ENCODE measurements around the gene RNF186. TPM values are rescaled to one million over a fixed set of nuclear protein-coding genes. Genes with fewer than 3 reads are reported as not detected.

The RNF186 gene
- total RNA-seq, 1 donor from 2014 or later, result not detected

GRCh38 chr1:19846338-19846737, 31.3 kb upstream of the RNF186 start:
- no peak for TF ChIP-seq CTCF (IDR thresholded peaks at IDR 0.05; ENCODE audit: insufficient read depth, low read length, poor library complexity, severe bottlenecking)
- Histone ChIP-seq H3K4me3 (ENCODE audit: low read depth, low read length) (no peak overlapping the region), H3K27me3 (ENCODE audit: control insufficient read depth, insufficient read depth, low read length) (no peaks in the 10 kb centered on the region), H3K36me3 (ENCODE audit: control insufficient read depth, insufficient read depth, low read length) (no peaks in the 10 kb centered on the region)
- no peak for DNase-seq (ENCODE audit: low read depth)

- Histone ChIP-seq H3K27me3 (ENCODE audit: control insufficient read depth, insufficient read depth, low read length) (no peaks in the 10 kb centered on the region), H3K4me3 (ENCODE audit: low read depth, low read length) (no peak overlapping the region), H3K36me3 (ENCODE audit: control insufficient read depth, insufficient read depth, low read length) (no peaks in the 10 kb centered on the region)
- TF ChIP-seq CTCF (IDR thresholded peaks at IDR 0.05; ENCODE audit: insufficient read depth, low read length, poor library complexity, severe bottlenecking), result no peak
- DNase-seq (ENCODE audit: low read depth), result no peak
Observed at GRCh38 chr1:19845555-19845954, 30.5 kb upstream of the RNF186 start.

GRCh38 chr1:19844731-19845495, 29.8 kb upstream of the RNF186 start:
- H3K4me3 ChIP-seq (ENCODE audit: low read depth, low read length), result no peak overlapping the region
- H3K36me3 ChIP-seq (ENCODE audit: control insufficient read depth, insufficient read depth, low read length), result no peaks in the 10 kb centered on the region
- TF ChIP-seq CTCF (IDR thresholded peaks at IDR 0.05; ENCODE audit: insufficient read depth, low read length, poor library complexity, severe bottlenecking), result no peak
- no peak for DNase-seq (ENCODE audit: low read depth)
- H3K27me3 ChIP-seq (ENCODE audit: control insufficient read depth, insufficient read depth, low read length), result no peaks in the 10 kb centered on the region

- Histone ChIP-seq H3K36me3 (ENCODE audit: control insufficient read depth, insufficient read depth, low read length) (no peaks in the 10 kb centered on the region), H3K4me3 (ENCODE audit: low read depth, low read length) (no peak overlapping the region), H3K27me3 (ENCODE audit: control insufficient read depth, insufficient read depth, low read length) (no peaks in the 10 kb centered on the region)
- TF ChIP-seq CTCF (IDR thresholded peaks at IDR 0.05; ENCODE audit: insufficient read depth, low read length, poor library complexity, severe bottlenecking), result no peak
- no peak for DNase-seq (ENCODE audit: low read depth)
Observed at GRCh38 chr1:19840228-19840627, 25.1 kb upstream of the RNF186 start.

- no peaks in the 10 kb centered on the region for H3K36me3 ChIP-seq (ENCODE audit: control insufficient read depth, insufficient read depth, low read length)
- no peak for TF ChIP-seq CTCF (IDR thresholded peaks at IDR 0.05; ENCODE audit: insufficient read depth, low read length, poor library complexity, severe bottlenecking)
- H3K27me3 ChIP-seq (ENCODE audit: control insufficient read depth, insufficient read depth, low read length), result no peaks in the 10 kb centered on the region
- no peak overlapping the region for H3K4me3 ChIP-seq (ENCODE audit: low read depth, low read length)
- no peak for DNase-seq (ENCODE audit: low read depth)
Observed at GRCh38 chr1:19837866-19838265, 22.8 kb upstream of the RNF186 start.

- DNase-seq (ENCODE audit: low read depth), result no peak
- Histone ChIP-seq H3K36me3 (ENCODE audit: control insufficient read depth, insufficient read depth, low read length) (no peaks in the 10 kb centered on the region), H3K4me3 (ENCODE audit: low read depth, low read length) (no peak overlapping the region), H3K27me3 (ENCODE audit: control insufficient read depth, insufficient read depth, low read length) (no peaks in the 10 kb centered on the region)
- no peak for TF ChIP-seq CTCF (IDR thresholded peaks at IDR 0.05; ENCODE audit: insufficient read depth, low read length, poor library complexity, severe bottlenecking)
Observed at GRCh38 chr1:19835578-19835977, 20.5 kb upstream of the RNF186 start.

All from kidney epithelial cell (primary cell).